Progenitor cell of endocrine pancreas (in vitro differentiated cells): ENCODE results near the gene MDP1. TPM values are rescaled to one million over a fixed set of nuclear protein-coding genes. Genes with fewer than 3 reads are reported as not detected.
A peak's percentile ranks its signal among the peaks of the same experiment; 100 is the strongest.
"Not testable (repeated sequence)": the region's sequence is repeated elsewhere in the genome, so short reads cannot be mapped to it uniquely, and the experiment has no call there.

Experiments used
- DNase-seq: peaks from one replicate; pipeline ENCODE4 v3.0.0; 2021; ENCODE audit warnings: low spot score; ENCODE audit not compliant: unreplicated experiment
- H3K27ac Mint-ChIP-seq: 2 replicates; pipeline ENCODE4 v1.8.0; 2021; ENCODE audit warnings: mild to moderate bottlenecking, moderate library complexity, mixed read lengths
- H3K27me3 Mint-ChIP-seq: 2 replicates; pipeline ENCODE4 v1.8.0; 2021; ENCODE audit warnings: mixed read lengths
- H3K36me3 Mint-ChIP-seq: 2 replicates; pipeline ENCODE4 v1.8.0; 2022; ENCODE audit warnings: mixed read lengths; ENCODE audit not compliant: insufficient read depth
- H3K4me1 Mint-ChIP-seq: 2 replicates; pipeline ENCODE4 v1.8.0; 2021; ENCODE audit warnings: low read depth, mixed read lengths
- H3K4me3 Mint-ChIP-seq: 2 replicates; pipeline ENCODE4 v1.8.0; 2021; ENCODE audit warnings: low read depth, mild to moderate bottlenecking, moderate library complexity, mixed read lengths
- H3K9me3 Mint-ChIP-seq: 2 replicates; pipeline ENCODE4 v1.8.0; 2021; ENCODE audit warnings: low read depth, mixed read lengths
- CTCF ChIP-seq: fragments of 200-600 bp; sonication (generic); IDR thresholded peaks from one replicate; pipeline ENCODE4 v1.5.0; 2021; ENCODE audit warnings: antibody characterized with exemption, mild to moderate bottlenecking; ENCODE audit not compliant: unreplicated experiment
- total RNA-seq: library from RNA; stranded (reverse); gene quantifications from 2 replicates; pipeline ENCODE4 v1.2.1, GENCODE V29; 2021

MDP1 gene
- total RNA-seq, 1 donor from 2014 or later, result 15.2 TPM

- Mint-ChIP-seq H3K36me3 (no peaks in the 10 kb centered on the region), H3K27me3 (no peaks in the 10 kb centered on the region), H3K9me3 (no peaks in the 10 kb centered on the region), H3K27ac (no peak overlapping the region), H3K4me3 (no peak overlapping the region), H3K4me1 (peaks cover 8% of the 10 kb centered on the region)
- no peak for DNase-seq
- TF ChIP-seq CTCF, result no peak
Measured at GRCh38 chr14:24247422-24247821, 31.6 kb upstream of the MDP1 start.

- Mint-ChIP-seq H3K27me3 (no peaks in the 10 kb centered on the region), H3K9me3 (no peaks in the 10 kb centered on the region), H3K36me3 (no peaks in the 10 kb centered on the region), H3K27ac (no peak overlapping the region), H3K4me1 (peaks cover 9% of the 10 kb centered on the region), H3K4me3 (no peak overlapping the region)
- TF ChIP-seq CTCF, result no peak
- DNase-seq, result no peak
Measured at GRCh38 chr14:24246765-24247212, 30.9 kb upstream of the MDP1 start.

- H3K27me3 Mint-ChIP-seq, H3K27ac Mint-ChIP-seq, H3K36me3 Mint-ChIP-seq, H3K9me3 Mint-ChIP-seq, H3K4me3 Mint-ChIP-seq, DNase-seq, H3K4me1 Mint-ChIP-seq: not testable (repeated sequence)
Measured at GRCh38 chr14:24245350-24245749, 29.5 kb upstream of the MDP1 start.

GRCh38 chr14:24243336-24243836 is 27.5 kb upstream of the MDP1 start:
- H3K27ac Mint-ChIP-seq, result peak overlapping the region; percentile 99
- H3K4me1 Mint-ChIP-seq, result peaks cover 11% of the 10 kb centered on the region
- TF ChIP-seq CTCF, result no peak
- no peak for DNase-seq
- peak overlapping the region; percentile 97 for H3K4me3 Mint-ChIP-seq
- H3K9me3 Mint-ChIP-seq, result no peaks in the 10 kb centered on the region
- no peaks in the 10 kb centered on the region for H3K27me3 Mint-ChIP-seq
- H3K36me3 Mint-ChIP-seq, result peaks cover 4% of the 10 kb centered on the region

- peak; percentile 76 for DNase-seq
- peak overlapping the region; percentile 97 for H3K4me3 Mint-ChIP-seq
- TF ChIP-seq CTCF, result peak; percentile 64
- no peaks in the 10 kb centered on the region for H3K27me3 Mint-ChIP-seq
- H3K4me1 Mint-ChIP-seq, result peaks cover 11% of the 10 kb centered on the region
- H3K36me3 Mint-ChIP-seq, result peaks cover 18% of the 10 kb centered on the region
- no peaks in the 10 kb centered on the region for H3K9me3 Mint-ChIP-seq
- H3K27ac Mint-ChIP-seq, result peak overlapping the region; percentile 99
Measured at GRCh38 chr14:24241829-24242443, 26.1 kb upstream of the MDP1 start.
